GM19099 (cell line): ENCODE results near the gene ARL5B.

Source experiments
- POLR2A ChIP-seq: IDR thresholded peaks from 3 replicates; pipeline ENCODE4 v1.6.1; 2011; ENCODE audit warnings: low read depth; ENCODE audit not compliant: insufficient read length; ENCODE audit errors: extremely low read depth

ARL5B gene

GRCh38 chr10:18685555-18685954 lies 26.3 kb downstream of the ARL5B start:
- TF ChIP-seq POLR2A, result no peak

- no peak for TF ChIP-seq POLR2A
Measured at GRCh38 chr10:18687195-18687594, 28.0 kb downstream of the ARL5B start.

GRCh38 chr10:18687706-18688105 lies 28.5 kb downstream of the ARL5B start:
- no peak for TF ChIP-seq POLR2A

- TF ChIP-seq POLR2A, result no peak
Measured at GRCh38 chr10:18689498-18689897, 30.3 kb downstream of the ARL5B start.

GRCh38 chr10:18690541-18690940 lies 31.3 kb downstream of the ARL5B start:
- no peak for TF ChIP-seq POLR2A

- no peak for TF ChIP-seq POLR2A
Measured at GRCh38 chr10:18699849-18700840, 40.9 kb downstream of the ARL5B start.

GRCh38 chr10:18703521-18703920 lies 44.3 kb downstream of the ARL5B start:
- no peak for TF ChIP-seq POLR2A

- TF ChIP-seq POLR2A, result no peak
Measured at GRCh38 chr10:18710201-18710653, 51.0 kb downstream of the ARL5B start.

GRCh38 chr10:18713077-18713476 lies 53.8 kb downstream of the ARL5B start:
- no peak for TF ChIP-seq POLR2A

GRCh38 chr10:18718991-18719390 lies 59.8 kb downstream of the ARL5B start:
- no peak for TF ChIP-seq POLR2A

GRCh38 chr10:18719811-18720210 lies 60.6 kb downstream of the ARL5B start:
- TF ChIP-seq POLR2A, result no peak

- TF ChIP-seq POLR2A, result no peak
Measured at GRCh38 chr10:18721067-18721466, 61.8 kb downstream of the ARL5B start.

GRCh38 chr10:18723801-18724200 lies 64.6 kb downstream of the ARL5B start:
- no peak for TF ChIP-seq POLR2A
